Chondrocyte (in vitro differentiated cells): ENCODE data around the gene ENTPD8. TPM values are rescaled to one million over a fixed set of nuclear protein-coding genes. Genes with fewer than 3 reads are reported as not detected.
A peak's percentile ranks its signal among the peaks of the same experiment; 100 is the strongest.
"Not testable (repeated sequence)": the region's sequence is repeated elsewhere in the genome, so short reads cannot be mapped to it uniquely, and the experiment has no call there.

ENCODE experiments used
- DNase-seq: peaks from one replicate; pipeline ENCODE4 v3.0.0; 2021; ENCODE audit warnings: mixed read lengths, low spot score
- H3K27ac Mint-ChIP-seq: one replicate; pipeline ENCODE4 v1.8.0; 2021; ENCODE audit warnings: mild to moderate bottlenecking, moderate library complexity, mixed read lengths; ENCODE audit not compliant: unreplicated experiment
- H3K27me3 Mint-ChIP-seq: 2 replicates; pipeline ENCODE4 v1.8.0; 2021; ENCODE audit warnings: low read depth, mixed read lengths
- H3K36me3 Mint-ChIP-seq: 2 replicates; pipeline ENCODE4 v1.8.0; 2021; ENCODE audit warnings: low read depth, mixed read lengths
- H3K4me1 Mint-ChIP-seq: 2 replicates; pipeline ENCODE4 v1.8.0; 2021; ENCODE audit warnings: low read depth, mild to moderate bottlenecking, mixed read lengths
- H3K4me3 Mint-ChIP-seq: one replicate; pipeline ENCODE4 v1.8.0; 2021; ENCODE audit warnings: mild to moderate bottlenecking, moderate library complexity, mixed read lengths; ENCODE audit not compliant: unreplicated experiment
- H3K9me3 Mint-ChIP-seq: 2 replicates; pipeline ENCODE4 v1.8.0; 2021; ENCODE audit warnings: low read depth, mixed read lengths
- CTCF ChIP-seq: fragments of 200-600 bp; sonication (generic); IDR thresholded peaks from 2 replicates; pipeline ENCODE4 v1.5.0; 2021; ENCODE audit warnings: antibody characterized with exemption, mild to moderate bottlenecking, moderate library complexity
- total RNA-seq: library from RNA; stranded (reverse); gene quantifications from 3 replicates; pipeline ENCODE4 v1.2.1, GENCODE V29; 2021

The ENTPD8 gene
- total RNA-seq, 1 donor from 2014 or later: 0.10 TPM

- no peaks in the 10 kb centered on the region for H3K27me3 Mint-ChIP-seq
- no peaks in the 10 kb centered on the region for H3K9me3 Mint-ChIP-seq
- DNase-seq: no peak
- no peak for TF ChIP-seq CTCF
- peak overlapping the region; percentile 17 for H3K27ac Mint-ChIP-seq
- H3K36me3 Mint-ChIP-seq: no peaks in the 10 kb centered on the region
- H3K4me1 Mint-ChIP-seq: peaks cover 35% of the 10 kb centered on the region
- no peak overlapping the region for H3K4me3 Mint-ChIP-seq
Observed at GRCh38 chr9:137411260-137411644, 29.9 kb downstream of the ENTPD8 start.

DNA sequence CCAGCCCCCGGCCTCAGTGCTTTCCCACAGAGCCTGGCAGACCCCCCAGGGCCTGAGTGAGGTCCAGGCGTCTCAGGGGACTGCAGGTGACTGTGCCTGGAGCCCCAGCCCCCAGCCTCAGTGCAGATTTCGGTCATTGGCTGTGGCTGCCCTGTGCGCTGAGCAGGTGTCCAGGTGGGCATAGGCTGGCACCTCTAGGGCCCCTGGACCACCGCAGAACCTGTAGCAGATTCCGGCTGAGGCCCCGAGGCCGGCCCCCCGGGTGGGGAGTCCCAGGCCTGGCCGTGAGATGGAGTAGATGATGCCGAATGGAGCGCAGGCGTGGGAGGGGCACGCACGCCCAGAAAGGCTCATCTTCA, 30.3 kb downstream of the ENTPD8 start:
- Mint-ChIP-seq H3K27me3 (no peaks in the 10 kb centered on the region), H3K27ac (no peak overlapping the region), H3K9me3 (no peaks in the 10 kb centered on the region), H3K36me3 (no peaks in the 10 kb centered on the region), H3K4me3 (no peak overlapping the region), H3K4me1 (peaks cover 35% of the 10 kb centered on the region)
- no peak for DNase-seq
- TF ChIP-seq CTCF: no peak

DNA sequence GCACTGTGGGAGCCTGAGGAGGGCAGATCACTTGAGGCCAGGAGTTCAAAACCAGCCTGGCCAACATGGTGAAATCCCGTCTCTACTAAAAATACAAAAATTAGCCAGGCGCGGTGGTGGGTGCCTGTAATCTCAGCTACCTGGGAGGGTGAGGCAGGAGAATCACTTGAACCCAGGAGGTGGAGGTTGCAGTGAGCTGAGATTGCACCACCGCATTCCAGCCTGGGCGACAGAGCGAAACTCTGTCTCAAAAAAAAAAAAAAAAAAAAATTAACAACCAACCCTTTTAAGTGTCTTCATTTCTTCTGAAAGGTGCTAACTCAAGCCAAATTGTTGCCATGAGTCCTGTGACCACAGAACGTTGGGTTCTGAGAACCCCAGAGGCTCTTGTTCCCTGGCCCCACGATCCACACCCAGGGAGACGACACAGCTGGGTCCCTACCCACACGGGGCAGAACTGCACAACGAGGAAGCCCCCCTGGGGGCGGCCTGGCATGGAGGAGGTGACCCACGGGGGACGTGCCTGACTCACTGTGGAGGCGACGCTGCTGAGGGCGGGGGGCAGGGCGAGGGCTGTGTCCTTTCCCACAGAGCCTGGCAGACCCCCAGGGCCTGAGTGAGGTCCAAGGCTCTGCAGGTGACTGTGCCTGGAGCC, 30.8 kb downstream of the ENTPD8 start:
- Mint-ChIP-seq H3K27ac (peak overlapping the region; percentile 12), H3K4me1 (peaks cover 35% of the 10 kb centered on the region)
- H3K27me3 Mint-ChIP-seq, H3K36me3 Mint-ChIP-seq, DNase-seq, H3K4me3 Mint-ChIP-seq, H3K9me3 Mint-ChIP-seq: not testable (repeated sequence)

DNA sequence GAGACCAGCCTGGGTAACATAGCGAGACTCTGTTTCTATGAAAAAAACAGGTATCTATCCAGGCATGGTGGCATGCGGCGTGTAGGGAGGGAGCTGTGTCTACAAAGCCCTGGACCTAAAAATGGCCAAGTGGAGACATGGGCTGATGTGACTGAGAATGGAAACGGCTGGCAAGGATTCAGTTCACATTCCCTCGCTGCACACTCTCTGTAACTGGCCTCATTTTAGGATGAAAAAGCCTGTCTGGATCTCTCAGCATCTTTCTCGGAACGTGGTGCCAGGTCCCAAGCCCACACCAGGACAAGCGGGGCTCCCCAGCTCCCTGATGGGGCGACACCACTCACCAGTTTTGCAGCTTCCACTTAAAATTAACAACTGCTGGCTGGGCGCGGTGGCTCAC, 31.6 kb downstream of the ENTPD8 start:
- no peak for DNase-seq
- no peaks in the 10 kb centered on the region for H3K27me3 Mint-ChIP-seq
- no peaks in the 10 kb centered on the region for H3K36me3 Mint-ChIP-seq
- no peak for TF ChIP-seq CTCF
- peaks cover 33% of the 10 kb centered on the region for H3K4me1 Mint-ChIP-seq
- no peak overlapping the region for H3K4me3 Mint-ChIP-seq
- H3K9me3 Mint-ChIP-seq: no peaks in the 10 kb centered on the region
- H3K27ac Mint-ChIP-seq: no peak overlapping the region

DNA sequence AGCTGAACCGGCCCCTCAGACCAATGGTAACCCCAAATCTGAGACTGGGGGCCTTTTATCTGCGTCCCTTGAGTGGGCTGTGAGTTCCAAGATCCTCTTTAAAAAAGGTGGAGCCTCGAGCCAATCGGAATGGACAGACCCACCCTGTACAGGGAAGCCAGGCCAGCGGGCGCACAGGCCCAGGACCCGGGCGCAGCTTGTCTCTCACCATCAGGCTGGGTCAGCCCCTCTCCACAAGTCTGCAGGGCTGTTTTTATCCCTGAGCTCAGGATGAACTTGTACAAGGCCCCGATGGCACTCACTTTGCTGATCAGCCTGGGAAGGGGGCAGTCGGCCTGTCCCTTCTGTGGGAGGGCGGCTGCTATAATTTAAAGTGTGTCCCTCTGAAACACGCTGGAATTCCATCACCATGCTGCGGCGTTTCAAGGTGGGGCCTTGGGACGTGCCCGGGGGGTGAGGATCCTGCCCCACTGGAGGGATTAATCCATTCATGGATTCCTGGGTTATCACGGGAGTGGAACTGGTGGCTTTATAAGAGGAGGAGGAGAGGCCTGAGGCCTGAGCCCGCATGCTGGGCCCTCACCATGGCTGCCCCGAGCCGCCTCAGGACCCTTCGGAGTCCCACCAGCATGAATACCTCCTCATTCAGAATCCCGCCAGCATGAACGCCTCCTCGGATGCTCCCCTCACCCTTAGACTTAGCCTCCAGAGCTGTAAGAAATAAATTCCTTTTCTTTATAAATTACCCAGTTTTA, 32.3 kb downstream of the ENTPD8 start:
- H3K9me3 Mint-ChIP-seq: no peaks in the 10 kb centered on the region
- H3K4me3 Mint-ChIP-seq: no peak overlapping the region
- no peaks in the 10 kb centered on the region for H3K27me3 Mint-ChIP-seq
- TF ChIP-seq CTCF: no peak
- peaks cover 26% of the 10 kb centered on the region for H3K4me1 Mint-ChIP-seq
- DNase-seq: no peak
- H3K36me3 Mint-ChIP-seq: no peaks in the 10 kb centered on the region
- H3K27ac Mint-ChIP-seq: no peak overlapping the region
